OCI-LY1 (cell line): ENCODE data around the gene RASSF4.

Source experiments
- H2AFZ ChIP-seq: fragments of 200-600 bp; sonication (generic), shearing (Covaris generic); 2 replicates; pipeline ENCODE4 v1.6.0; 2014; ENCODE audit warnings: antibody characterized with exemption, mild to moderate bottlenecking, low read length
- H3F3A ChIP-seq: fragments of 200-600 bp; sonication (generic), shearing (Covaris generic); 2 replicates; pipeline ENCODE4 v1.6.0; 2014; ENCODE audit warnings: mild to moderate bottlenecking, antibody characterized with exemption, low read length, moderate library complexity; ENCODE audit not compliant: insufficient read depth
- H3K27ac ChIP-seq: fragments of 200-600 bp; sonication (generic); 2 replicates; pipeline ENCODE4 v1.5.1; 2014; ENCODE audit warnings: low read length, mixed run types, mild to moderate bottlenecking, low read depth; ENCODE audit not compliant: poor library complexity, severe bottlenecking
- H3K27me3 ChIP-seq: fragments of 200-600 bp; sonication (generic); 2 replicates; pipeline ENCODE4 v1.6.0; 2014; ENCODE audit warnings: antibody characterized with exemption, mild to moderate bottlenecking, low read length, moderate library complexity; ENCODE audit not compliant: insufficient read depth
- H3K36me3 ChIP-seq: fragments of 200-600 bp; sonication (generic); 2 replicates; pipeline ENCODE4 v1.6.1; 2014; ENCODE audit warnings: mild to moderate bottlenecking, antibody characterized with exemption, low read length, moderate library complexity, mixed read lengths; ENCODE audit not compliant: insufficient read depth
- H3K4me1 ChIP-seq: fragments of 200-600 bp; sonication (generic); 2 replicates; pipeline ENCODE4 v1.5.1; 2014; ENCODE audit warnings: mild to moderate bottlenecking, low read length, moderate library complexity; ENCODE audit not compliant: insufficient read depth, severe bottlenecking
- H3K4me2 ChIP-seq: fragments of 200-600 bp; sonication (generic), shearing (Covaris generic); 2 replicates; pipeline ENCODE4 v1.6.1; 2014; ENCODE audit warnings: low read length
- H3K4me3 ChIP-seq: fragments of 200-600 bp; sonication (generic); 2 replicates; pipeline ENCODE4 v1.5.1; 2014; ENCODE audit warnings: low read length, low read depth, mild to moderate bottlenecking, mixed read lengths; ENCODE audit not compliant: poor library complexity, severe bottlenecking
- H3K79me2 ChIP-seq: fragments of 200-600 bp; shearing (Covaris generic); 2 replicates; pipeline ENCODE4 v1.6.1; 2016; ENCODE audit warnings: mixed run types, low read length, mixed read lengths; ENCODE audit not compliant: insufficient read depth
- H3K9ac ChIP-seq: fragments of 200-600 bp; sonication (generic), shearing (Covaris generic); 2 replicates; pipeline ENCODE4 v1.6.1; 2014; ENCODE audit warnings: mild to moderate bottlenecking, low read length, mixed read lengths
- H3K9me2 ChIP-seq: fragments of 200-600 bp; sonication (generic), shearing (Covaris generic); 2 replicates; pipeline ENCODE4 v1.6.1; 2014; ENCODE audit warnings: low read depth, mild to moderate bottlenecking, low read length, mixed read lengths
- H3K9me3 ChIP-seq: fragments of 200-600 bp; shearing (Covaris generic); 2 replicates; pipeline ENCODE4 v1.6.1; 2014; ENCODE audit warnings: low read length, mixed read lengths
- H4K20me1 ChIP-seq: fragments of 200-600 bp; sonication (generic), shearing (Covaris generic); 2 replicates; pipeline ENCODE4 v1.6.0; 2016; ENCODE audit warnings: mild to moderate bottlenecking, low read length; ENCODE audit not compliant: insufficient read depth
- EZH2 ChIP-seq: fragments of 200-600 bp; sonication (generic), shearing (Covaris generic); IDR thresholded peaks from 2 replicates; pipeline ENCODE4 v1.8.0; 2017; ENCODE audit warnings: borderline replicate concordance, mixed run types, mild to moderate bottlenecking, antibody characterized with exemption, low read length, moderate library complexity, mixed read lengths
- TF ChIP-seq, protein P1 (sequence below): fragments of 200-600 bp; sonication (generic), shearing (Covaris generic); IDR thresholded peaks from 2 replicates; pipeline ENCODE4 v1.5.1; 2017; ENCODE audit warnings: mild to moderate bottlenecking, antibody characterized with exemption, low read length, moderate library complexity, mixed read lengths

The RASSF4 gene

DNA sequence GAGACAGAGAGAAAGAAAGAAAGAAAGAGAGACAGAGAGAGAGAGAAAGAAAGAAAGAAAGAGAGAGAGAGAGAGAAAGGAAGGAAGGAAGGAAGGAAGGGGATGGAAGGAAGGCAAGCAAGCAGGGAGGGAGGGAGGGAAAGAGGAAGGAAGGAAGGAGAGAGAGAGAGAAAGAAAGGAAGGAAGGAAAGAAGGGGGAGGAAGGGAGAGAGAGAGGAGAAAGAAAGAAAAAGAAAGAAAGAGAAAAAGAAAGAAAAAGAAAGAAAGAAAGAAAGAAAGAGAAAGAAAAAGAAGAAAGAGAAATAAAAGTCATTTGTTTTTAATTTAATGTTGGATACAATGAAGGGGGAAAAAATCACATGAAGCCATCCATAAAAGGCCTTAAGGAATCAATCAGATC, 4.6 kb upstream of the RASSF4 start:
- no peaks in the 10 kb centered on the region for H3F3A ChIP-seq
- no peaks in the 10 kb centered on the region for H3K9me3 ChIP-seq
- H4K20me1 ChIP-seq, result no peaks in the 10 kb centered on the region
- no peaks in the 10 kb centered on the region for H3K27me3 ChIP-seq
- no peak overlapping the region for H2AFZ ChIP-seq
- TF ChIP-seq, protein P1, sequence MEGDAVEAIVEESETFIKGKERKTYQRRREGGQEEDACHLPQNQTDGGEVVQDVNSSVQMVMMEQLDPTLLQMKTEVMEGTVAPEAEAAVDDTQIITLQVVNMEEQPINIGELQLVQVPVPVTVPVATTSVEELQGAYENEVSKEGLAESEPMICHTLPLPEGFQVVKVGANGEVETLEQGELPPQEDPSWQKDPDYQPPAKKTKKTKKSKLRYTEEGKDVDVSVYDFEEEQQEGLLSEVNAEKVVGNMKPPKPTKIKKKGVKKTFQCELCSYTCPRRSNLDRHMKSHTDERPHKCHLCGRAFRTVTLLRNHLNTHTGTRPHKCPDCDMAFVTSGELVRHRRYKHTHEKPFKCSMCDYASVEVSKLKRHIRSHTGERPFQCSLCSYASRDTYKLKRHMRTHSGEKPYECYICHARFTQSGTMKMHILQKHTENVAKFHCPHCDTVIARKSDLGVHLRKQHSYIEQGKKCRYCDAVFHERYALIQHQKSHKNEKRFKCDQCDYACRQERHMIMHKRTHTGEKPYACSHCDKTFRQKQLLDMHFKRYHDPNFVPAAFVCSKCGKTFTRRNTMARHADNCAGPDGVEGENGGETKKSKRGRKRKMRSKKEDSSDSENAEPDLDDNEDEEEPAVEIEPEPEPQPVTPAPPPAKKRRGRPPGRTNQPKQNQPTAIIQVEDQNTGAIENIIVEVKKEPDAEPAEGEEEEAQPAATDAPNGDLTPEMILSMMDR, result no peak
- TF ChIP-seq EZH2, result no peak
- no peak overlapping the region for H3K4me3 ChIP-seq
- no peaks in the 10 kb centered on the region for H3K9me2 ChIP-seq
- H3K27ac ChIP-seq, result no peak overlapping the region
- no peak overlapping the region for H3K4me2 ChIP-seq
- H3K4me1 ChIP-seq, result peaks cover 11% of the 10 kb centered on the region
- H3K36me3 ChIP-seq, result no peaks in the 10 kb centered on the region; the same call in 1 of the 2 replicates
- no peaks in the 10 kb centered on the region for H3K79me2 ChIP-seq
- H3K9ac ChIP-seq, result no peak overlapping the region

DNA sequence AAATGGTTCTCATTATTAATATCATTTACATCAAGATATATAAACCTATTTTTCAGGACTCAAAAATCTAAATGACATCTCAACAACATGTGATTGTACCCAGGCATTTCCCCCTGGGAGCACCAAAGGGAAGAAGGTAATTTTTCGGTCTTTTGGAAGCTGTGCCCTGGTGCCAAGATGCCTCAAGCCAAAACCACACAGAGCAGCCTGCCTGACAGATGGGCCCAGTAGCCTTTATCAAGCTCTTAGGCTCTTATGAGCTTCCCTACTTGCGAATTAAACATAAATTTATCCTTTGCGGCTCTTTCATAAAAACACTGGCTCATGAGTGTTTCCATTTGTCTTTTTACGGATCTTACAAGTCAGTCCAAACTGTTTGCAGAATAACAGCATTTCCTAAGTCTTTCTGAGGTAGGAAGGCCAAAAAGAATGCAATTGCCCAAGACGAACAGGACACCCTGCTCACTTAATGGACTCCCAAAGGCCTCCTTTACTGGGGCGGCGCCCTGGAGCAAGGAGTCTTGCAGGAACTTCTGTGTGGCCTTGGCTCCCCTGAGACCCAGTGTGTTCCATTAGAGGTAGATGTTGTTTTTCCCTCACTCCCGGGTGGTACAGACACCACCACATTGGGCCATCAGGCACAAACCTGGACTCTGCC, 4.1 kb upstream of the RASSF4 start:
- no peak for TF ChIP-seq EZH2
- TF ChIP-seq, protein P1, result no peak
- no peaks in the 10 kb centered on the region for H4K20me1 ChIP-seq
- H3K27me3 ChIP-seq, result no peaks in the 10 kb centered on the region
- H3K9me3 ChIP-seq, result no peaks in the 10 kb centered on the region
- no peaks in the 10 kb centered on the region for H3K79me2 ChIP-seq
- H3K9ac ChIP-seq, result no peak overlapping the region
- no peaks in the 10 kb centered on the region for H3F3A ChIP-seq
- no peak overlapping the region for H3K4me3 ChIP-seq
- H3K9me2 ChIP-seq, result no peaks in the 10 kb centered on the region
- no peak overlapping the region for H3K4me2 ChIP-seq
- H3K4me1 ChIP-seq, result peaks cover 13% of the 10 kb centered on the region
- H3K36me3 ChIP-seq, result no peaks in the 10 kb centered on the region; the same call in 1 of the 2 replicates
- H3K27ac ChIP-seq, result no peak overlapping the region
- H2AFZ ChIP-seq, result no peak overlapping the region

DNA sequence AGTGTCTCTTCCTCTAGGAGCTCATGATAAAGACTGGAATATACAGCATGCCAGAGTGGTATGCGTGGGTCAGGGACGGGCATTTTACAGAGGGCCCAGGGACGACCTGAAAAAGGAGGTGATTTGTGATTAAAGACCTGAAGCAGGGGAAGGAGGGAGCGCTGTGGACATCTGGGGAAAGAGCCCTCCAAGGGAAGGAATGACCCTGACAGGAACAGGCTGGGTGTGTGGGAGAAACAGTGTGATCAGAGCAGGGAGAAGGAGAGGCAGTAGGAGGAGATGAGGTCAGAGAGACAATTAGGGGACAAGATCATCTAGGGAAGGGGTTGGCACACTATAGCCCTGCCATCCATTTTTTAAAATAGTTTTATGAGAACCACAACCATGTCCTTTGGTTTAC, 3.4 kb upstream of the RASSF4 start:
- no peak overlapping the region for H2AFZ ChIP-seq
- no peaks in the 10 kb centered on the region for H3K27me3 ChIP-seq
- no peak overlapping the region for H3K9ac ChIP-seq
- no peaks in the 10 kb centered on the region for H3K9me2 ChIP-seq
- no peaks in the 10 kb centered on the region for H4K20me1 ChIP-seq
- H3K9me3 ChIP-seq, result no peaks in the 10 kb centered on the region
- H3K4me3 ChIP-seq, result no peak overlapping the region
- peaks cover 13% of the 10 kb centered on the region for H3K4me1 ChIP-seq
- H3K4me2 ChIP-seq, result no peak overlapping the region
- no peak overlapping the region for H3K27ac ChIP-seq
- TF ChIP-seq EZH2, result no peak
- TF ChIP-seq, protein P1, result no peak
- H3K79me2 ChIP-seq, result no peaks in the 10 kb centered on the region
- no peaks in the 10 kb centered on the region for H3F3A ChIP-seq
- no peaks in the 10 kb centered on the region; the same call in 1 of the 2 replicates for H3K36me3 ChIP-seq
